GM23338 (cell line): ENCODE measurements around the gene TECR. TPM values are rescaled to one million over a fixed set of nuclear protein-coding genes. Genes with fewer than 3 reads are reported as not detected.

Experiments used
- CREB1 ChIP-seq: fragments of 250-450 bp; sonication (Bioruptor Pico); IDR thresholded peaks from 2 replicates; pipeline ENCODE4 v1.5.0; 2020; ENCODE audit warnings: low read depth, mild to moderate bottlenecking, moderate library complexity
- EZH2 ChIP-seq: fragments of 200-600 bp; sonication (generic); IDR thresholded peaks from one replicate; pipeline ENCODE4 v1.8.0; 2017; ENCODE audit warnings: antibody characterized with exemption, mild to moderate bottlenecking, low read depth; ENCODE audit not compliant: unreplicated experiment
- EZH2phosphoT487 ChIP-seq: fragments of 200-600 bp; sonication (generic); IDR thresholded peaks from one replicate; pipeline ENCODE4 v1.8.1; 2018; ENCODE audit warnings: antibody characterized with exemption; ENCODE audit not compliant: unreplicated experiment
- JUNB ChIP-seq: IDR thresholded peaks from one replicate; pipeline ENCODE4 v1.6.1; 2016; ENCODE audit warnings: antibody characterized with exemption; ENCODE audit not compliant: unreplicated experiment
- NANOG ChIP-seq: IDR thresholded peaks from 2 replicates; pipeline ENCODE4 v1.6.1; 2016; ENCODE audit warnings: antibody characterized with exemption, borderline replicate concordance
- STAT1 ChIP-seq: IDR thresholded peaks from one replicate; pipeline ENCODE4 v1.6.1; 2016; ENCODE audit warnings: antibody characterized with exemption; ENCODE audit not compliant: unreplicated experiment
- ZNF331 ChIP-seq: fragments of 250-450 bp; sonication (Bioruptor Pico); IDR thresholded peaks from 2 replicates; pipeline ENCODE4 v1.5.0; 2020; ENCODE audit warnings: low read depth, mild to moderate bottlenecking, moderate library complexity
- polyA plus RNA-seq: library from polyadenylated mRNA; unstranded; fragments of >200 nt; fragmentation: Nextera tagmentation; extraction: Ambion mirVana; gene quantifications from 2 replicates; pipeline ENCODE4 v1.2.1, GENCODE V29; 2016
- total RNA-seq: library from RNA; depleted of rRNA; stranded (reverse); fragments of >200 nt; shearing (Covaris generic); gene quantifications from 2 replicates; pipeline ENCODE4 v1.2.3, GENCODE V29; 2014
- TF ChIP-seq, protein P1 (sequence below): fragments of 250-450 bp; sonication (Bioruptor Pico); IDR thresholded peaks from 2 replicates; pipeline ENCODE4 v1.5.0; 2020; ENCODE audit warnings: mild to moderate bottlenecking, moderate library complexity
- TF ChIP-seq, protein P2 (sequence below): IDR thresholded peaks from 2 replicates; pipeline ENCODE4 v1.6.1; 2016; ENCODE audit warnings: antibody characterized with exemption

Gene TECR
- total and polyA plus RNA-seq, 2 experiments from 2014 or later, result 107 to 268 TPM

DNA sequence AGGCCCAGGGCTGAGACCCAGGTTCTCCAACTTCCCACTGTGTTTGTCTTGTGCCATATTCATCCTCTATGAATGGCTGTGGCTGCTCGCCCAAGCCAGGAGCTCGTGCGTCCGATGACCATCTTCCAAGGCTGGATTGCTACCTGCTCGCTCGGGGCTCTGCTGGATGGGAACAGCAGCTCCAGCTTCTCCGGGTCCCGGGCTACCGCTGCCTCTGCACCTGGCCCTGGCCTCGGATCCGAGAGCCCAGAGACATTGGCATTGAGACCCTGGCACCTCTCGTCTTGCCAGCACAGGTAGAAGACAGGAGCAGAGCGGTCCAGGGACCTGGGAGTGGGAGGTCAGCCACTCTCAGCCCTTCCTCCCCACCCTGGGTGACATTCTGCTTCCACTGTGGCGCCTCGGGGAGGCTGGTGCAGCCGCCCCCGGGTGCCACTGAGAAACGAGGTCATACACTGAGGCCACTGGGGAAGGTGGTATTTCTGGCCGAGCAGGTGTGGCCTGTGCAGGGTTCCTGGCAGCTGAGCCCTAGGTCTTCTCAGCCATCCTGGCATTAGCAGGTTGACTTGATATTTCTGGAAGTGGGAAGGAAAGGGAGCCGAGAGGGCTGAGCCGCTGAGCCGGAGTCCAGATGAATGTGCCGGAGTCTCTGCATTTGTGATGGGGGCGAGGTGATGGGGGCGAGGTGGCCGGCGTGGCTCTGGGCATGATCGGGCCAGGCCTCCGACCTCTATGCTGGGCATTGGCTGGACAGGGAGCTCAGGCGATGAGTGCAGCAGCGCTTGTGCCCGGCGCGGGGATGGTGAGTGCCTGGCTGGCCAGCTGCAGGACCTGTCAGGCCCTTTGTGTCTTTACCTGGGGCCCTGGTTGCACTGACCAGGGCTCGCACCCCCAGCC is 23.9 kb downstream of the TECR start (continued):
- TF ChIP-seq, protein P1, sequence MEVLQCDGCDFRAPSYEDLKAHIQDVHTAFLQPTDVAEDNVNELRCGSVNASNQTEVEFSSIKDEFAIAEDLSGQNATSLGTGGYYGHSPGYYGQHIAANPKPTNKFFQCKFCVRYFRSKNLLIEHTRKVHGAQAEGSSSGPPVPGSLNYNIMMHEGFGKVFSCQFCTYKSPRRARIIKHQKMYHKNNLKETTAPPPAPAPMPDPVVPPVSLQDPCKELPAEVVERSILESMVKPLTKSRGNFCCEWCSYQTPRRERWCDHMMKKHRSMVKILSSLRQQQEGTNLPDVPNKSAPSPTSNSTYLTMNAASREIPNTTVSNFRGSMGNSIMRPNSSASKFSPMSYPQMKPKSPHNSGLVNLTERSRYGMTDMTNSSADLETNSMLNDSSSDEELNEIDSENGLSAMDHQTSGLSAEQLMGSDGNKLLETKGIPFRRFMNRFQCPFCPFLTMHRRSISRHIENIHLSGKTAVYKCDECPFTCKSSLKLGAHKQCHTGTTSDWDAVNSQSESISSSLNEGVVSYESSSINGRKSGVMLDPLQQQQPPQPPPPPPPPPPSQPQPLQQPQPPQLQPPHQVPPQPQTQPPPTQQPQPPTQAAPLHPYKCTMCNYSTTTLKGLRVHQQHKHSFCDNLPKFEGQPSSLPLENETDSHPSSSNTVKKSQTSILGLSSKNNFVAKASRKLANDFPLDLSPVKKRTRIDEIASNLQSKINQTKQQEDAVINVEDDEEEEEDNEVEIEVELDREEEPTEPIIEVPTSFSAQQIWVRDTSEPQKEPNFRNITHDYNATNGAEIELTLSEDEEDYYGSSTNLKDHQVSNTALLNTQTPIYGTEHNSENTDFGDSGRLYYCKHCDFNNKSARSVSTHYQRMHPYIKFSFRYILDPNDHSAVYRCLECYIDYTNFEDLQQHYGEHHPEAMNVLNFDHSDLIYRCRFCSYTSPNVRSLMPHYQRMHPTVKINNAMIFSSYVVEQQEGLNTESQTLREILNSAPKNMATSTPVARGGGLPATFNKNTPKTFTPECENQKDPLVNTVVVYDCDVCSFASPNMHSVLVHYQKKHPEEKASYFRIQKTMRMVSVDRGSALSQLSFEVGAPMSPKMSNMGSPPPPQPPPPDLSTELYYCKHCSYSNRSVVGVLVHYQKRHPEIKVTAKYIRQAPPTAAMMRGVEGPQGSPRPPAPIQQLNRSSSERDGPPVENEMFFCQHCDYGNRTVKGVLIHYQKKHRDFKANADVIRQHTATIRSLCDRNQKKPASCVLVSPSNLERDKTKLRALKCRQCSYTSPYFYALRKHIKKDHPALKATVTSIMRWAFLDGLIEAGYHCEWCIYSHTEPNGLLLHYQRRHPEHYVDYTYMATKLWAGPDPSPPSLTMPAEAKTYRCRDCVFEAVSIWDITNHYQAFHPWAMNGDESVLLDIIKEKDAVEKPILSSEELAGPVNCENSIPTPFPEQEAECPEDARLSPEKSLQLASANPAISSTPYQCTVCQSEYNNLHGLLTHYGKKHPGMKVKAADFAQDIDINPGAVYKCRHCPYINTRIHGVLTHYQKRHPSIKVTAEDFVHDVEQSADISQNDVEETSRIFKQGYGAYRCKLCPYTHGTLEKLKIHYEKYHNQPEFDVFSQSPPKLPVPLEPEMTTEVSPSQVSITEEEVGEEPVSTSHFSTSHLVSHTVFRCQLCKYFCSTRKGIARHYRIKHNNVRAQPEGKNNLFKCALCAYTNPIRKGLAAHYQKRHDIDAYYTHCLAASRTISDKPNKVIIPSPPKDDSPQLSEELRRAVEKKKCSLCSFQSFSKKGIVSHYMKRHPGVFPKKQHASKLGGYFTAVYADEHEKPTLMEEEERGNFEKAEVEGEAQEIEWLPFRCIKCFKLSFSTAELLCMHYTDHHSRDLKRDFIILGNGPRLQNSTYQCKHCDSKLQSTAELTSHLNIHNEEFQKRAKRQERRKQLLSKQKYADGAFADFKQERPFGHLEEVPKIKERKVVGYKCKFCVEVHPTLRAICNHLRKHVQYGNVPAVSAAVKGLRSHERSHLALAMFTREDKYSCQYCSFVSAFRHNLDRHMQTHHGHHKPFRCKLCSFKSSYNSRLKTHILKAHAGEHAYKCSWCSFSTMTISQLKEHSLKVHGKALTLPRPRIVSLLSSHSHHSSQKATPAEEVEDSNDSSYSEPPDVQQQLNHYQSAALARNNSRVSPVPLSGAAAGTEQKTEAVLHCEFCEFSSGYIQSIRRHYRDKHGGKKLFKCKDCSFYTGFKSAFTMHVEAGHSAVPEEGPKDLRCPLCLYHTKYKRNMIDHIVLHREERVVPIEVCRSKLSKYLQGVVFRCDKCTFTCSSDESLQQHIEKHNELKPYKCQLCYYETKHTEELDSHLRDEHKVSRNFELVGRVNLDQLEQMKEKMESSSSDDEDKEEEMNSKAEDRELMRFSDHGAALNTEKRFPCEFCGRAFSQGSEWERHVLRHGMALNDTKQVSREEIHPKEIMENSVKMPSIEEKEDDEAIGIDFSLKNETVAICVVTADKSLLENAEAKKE (CRISPR knock-in tag), result no peak
- TF ChIP-seq EZH2phosphoT487, result no peak
- TF ChIP-seq JUNB, result no peak
- TF ChIP-seq NANOG, result no peak
- TF ChIP-seq, protein P2, sequence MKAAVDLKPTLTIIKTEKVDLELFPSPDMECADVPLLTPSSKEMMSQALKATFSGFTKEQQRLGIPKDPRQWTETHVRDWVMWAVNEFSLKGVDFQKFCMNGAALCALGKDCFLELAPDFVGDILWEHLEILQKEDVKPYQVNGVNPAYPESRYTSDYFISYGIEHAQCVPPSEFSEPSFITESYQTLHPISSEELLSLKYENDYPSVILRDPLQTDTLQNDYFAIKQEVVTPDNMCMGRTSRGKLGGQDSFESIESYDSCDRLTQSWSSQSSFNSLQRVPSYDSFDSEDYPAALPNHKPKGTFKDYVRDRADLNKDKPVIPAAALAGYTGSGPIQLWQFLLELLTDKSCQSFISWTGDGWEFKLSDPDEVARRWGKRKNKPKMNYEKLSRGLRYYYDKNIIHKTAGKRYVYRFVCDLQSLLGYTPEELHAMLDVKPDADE, result no peak
- TF ChIP-seq STAT1, result no peak
- no peak for TF ChIP-seq ZNF331
- no peak for TF ChIP-seq CREB1 (CRISPR knock-in tag)
- no peak for TF ChIP-seq EZH2
